Common myeloid progenitor, CD34-positive (primary cell): ENCODE data around the gene TMEM115.

Experiments used
- CTCF ChIA-PET: fragments of 350-600 bp; sonication (Branson Sonifier 250); formaldehyde crosslinking; loops from one replicate; lab custom pipeline; 2021; ENCODE audit warnings: antibody characterized with exemption; lab: Charles Lee
- POLR2A ChIA-PET: fragments of 350-600 bp; sonication (Branson Sonifier 250); formaldehyde crosslinking; loops from one replicate; lab custom pipeline; 2021; ENCODE audit warnings: antibody characterized with exemption; lab: Charles Lee
- DNase-seq, 3 donors: peaks; one replicate each; pipeline versions ENCODE4 v3.0.0 to v3.0.0-alpha.2; 2013
- H3K27ac ChIP-seq, 2 experiments: 1 replicate in 1 of 2; 2 replicates in 1 of 2; pipeline ENCODE4 v1.7.0; 2013; ENCODE audit warnings: inconsistent platforms in 2 of 2, low read length in 2 of 2, mild to moderate bottlenecking in 2 of 2, low read depth in 1 of 2, moderate library complexity in 1 of 2; ENCODE audit not compliant: severe bottlenecking in 2 of 2, insufficient read depth in 1 of 2, poor library complexity in 1 of 2
- H3K27me3 ChIP-seq, 5 experiments: replicated peaks in 2 of 5; 1 replicate in 3 of 5; 2 replicates in 2 of 5; pipeline versions ENCODE4 v1.6.1 to v1.7.0; 2013; ENCODE audit warnings: low read length in 4 of 5, mild to moderate bottlenecking in 2 of 5, moderate library complexity in 2 of 5, inconsistent platforms in 1 of 5; ENCODE audit not compliant: insufficient read depth in 5 of 5, control insufficient read depth in 4 of 5
- H3K36me3 ChIP-seq, 4 experiments: 1 replicate in 2 of 4; 2 replicates in 2 of 4; pipeline versions ENCODE4 v1.6.1 to v1.7.0; 2013; ENCODE audit warnings: low read length in 3 of 4, control low read depth in 1 of 4, mild to moderate bottlenecking in 1 of 4; ENCODE audit not compliant: control insufficient read depth in 4 of 4, insufficient read depth in 4 of 4
- H3K4me1 ChIP-seq, 4 experiments: 1 replicate in 3 of 4; 2 replicates in 1 of 4; pipeline versions ENCODE4 v1.6.1 to v1.7.1; 2013; ENCODE audit warnings: low read length in 3 of 4, mild to moderate bottlenecking in 3 of 4, control low read depth in 1 of 4, inconsistent platforms in 1 of 4, moderate library complexity in 1 of 4; ENCODE audit not compliant: control insufficient read depth in 4 of 4, insufficient read depth in 4 of 4; ENCODE audit errors: control extremely low read depth in 1 of 4
- H3K4me3 ChIP-seq, 7 experiments: 1 replicate in 4 of 7; 2 replicates in 3 of 7; pipeline versions ENCODE4 v1.5.1 to v1.7.0; 2013; ENCODE audit warnings: mild to moderate bottlenecking in 7 of 7, low read length in 6 of 7, moderate library complexity in 6 of 7, inconsistent platforms in 2 of 7, low read depth in 2 of 7, control low read depth in 1 of 7; ENCODE audit not compliant: insufficient read depth in 4 of 7, control insufficient read depth in 1 of 7; ENCODE audit errors: extremely low read depth in 1 of 7
- H3K9me3 ChIP-seq, 5 experiments: 1 replicate in 4 of 5; 2 replicates in 1 of 5; pipeline versions ENCODE4 v1.6.1 to v1.7.1; 2013; ENCODE audit warnings: low read length in 4 of 5, mild to moderate bottlenecking in 2 of 5, inconsistent platforms in 1 of 5, low read depth in 1 of 5, moderate library complexity in 1 of 5; ENCODE audit not compliant: control insufficient read depth in 4 of 5, insufficient read depth in 2 of 5; ENCODE audit errors: control extremely low read depth in 1 of 5
- WGBS: methylation state at CpG from one replicate; pipeline ENCODE4 v1.1.5; 2013; ENCODE audit not compliant: insufficient coverage; 5-methylcytosine and 5-hydroxymethylcytosine counted together

Gene TMEM115

GRCh38 chr3:50359760-50360110, 414 bp upstream of the TMEM115 start:
- DNase-seq, result no peak
- H3K9me3 ChIP-seq, result no peaks in the 10 kb centered on the region
- H3K27ac ChIP-seq, result no peak overlapping the region
- 22% methylated on average over 7 of the region's 8 CpGs for WGBS
- POLR2A ChIA-PET, result interaction anchor here (1.3 kb wide), 1 partner anchor 23 kb away, joined by 4 read pairs; no protein-coding TSS in a partner anchor
- H3K36me3 ChIP-seq, result peaks cover 0 to 37% (median 22%) of the 10 kb centered on the region in 4 experiments
- H3K4me3 ChIP-seq, result peak overlapping the region in 6 of 7 experiments; percentile 73 to 95 (median 84)
- CTCF ChIA-PET, result interaction anchor here (1.3 kb wide), 1 partner anchor 11 kb away, joined by 4 read pairs; no protein-coding TSS in a partner anchor
- H3K27me3 ChIP-seq, result peaks cover 0 to 4% (median 0%) of the 10 kb centered on the region in 5 experiments
- peaks cover 11 to 44% (median 42%) of the 10 kb centered on the region in 4 experiments for H3K4me1 ChIP-seq

GRCh38 chr3:50358355-50358910, 888 bp downstream of the TMEM115 start:
- 85% methylated on average over 16 of the region's 24 CpGs for WGBS

GRCh38 chr3:50357481-50357880, 1.8 kb downstream of the TMEM115 start:
- ChIA-PET CTCF (interaction anchor here (0.6 to 4.3 kb wide), 10 partner anchors 8 to 161 kb away, joined by 3 to 29 read pairs (median 4); partner anchors contain the start of gene ZMYND10), POLR2A (interaction anchor here (1.5 kb wide), 1 partner anchor 10 kb away, joined by 4 read pairs; no protein-coding TSS in a partner anchor)
- Histone ChIP-seq H3K27me3 (no peaks in the 10 kb centered on the region), H3K36me3 (peaks cover 0 to 56% (median 38%) of the 10 kb centered on the region in 4 experiments), H3K4me1 (peaks cover 11 to 45% (median 38%) of the 10 kb centered on the region in 4 experiments), H3K4me3 (peak overlapping the region in 6 of 7 experiments; percentile 8 to 95 (median 84)), H3K9me3 (no peaks in the 10 kb centered on the region), H3K27ac (peak overlapping the region; percentile 29 to 95)
- no peak for DNase-seq
- 86% methylated on average over 1 of the region's 1 CpG for WGBS

More at GRCh38 chr3:50358355-50358910, 888 bp downstream of the TMEM115 start:
- peak overlapping the region; percentile 89 to 95 for H3K27ac ChIP-seq
- H3K4me1 ChIP-seq, result peaks cover 11 to 37% (median 36%) of the 10 kb centered on the region in 4 experiments
- H3K9me3 ChIP-seq, result no peaks in the 10 kb centered on the region
- peaks cover 0 to 50% (median 34%) of the 10 kb centered on the region in 4 experiments for H3K36me3 ChIP-seq
- H3K4me3 ChIP-seq, result peak overlapping the region; percentile 52 to 95 (median 83)
- DNase-seq, result no peak
- CTCF ChIA-PET, result interaction anchor here (0.7 to 4.3 kb wide), 2 partner anchors 11 to 19 kb away, joined by 3 to 29 read pairs; no protein-coding TSS in a partner anchor
- no peaks in the 10 kb centered on the region for H3K27me3 ChIP-seq
- POLR2A ChIA-PET, result no interaction called here

- Histone ChIP-seq H3K36me3 (peaks cover 0 to 60% (median 38%) of the 10 kb centered on the region in 4 experiments), H3K9me3 (no peaks in the 10 kb centered on the region), H3K27me3 (no peaks in the 10 kb centered on the region), H3K4me3 (peak overlapping the region in 2 of 7 experiments; percentile 84 to 95), H3K4me1 (peaks cover 11 to 49% (median 40%) of the 10 kb centered on the region in 4 experiments), H3K27ac (peak overlapping the region in 1 of 2 experiments; percentile 95)
- 61% methylated on average over 5 of the region's 5 CpGs for WGBS
- ChIA-PET CTCF (interaction anchor here (0.8 to 4.3 kb wide), 9 partner anchors 9 to 162 kb away, joined by 3 to 29 read pairs (median 4); partner anchors contain the start of genes TUSC2 and ZMYND10), POLR2A (interaction anchor here (1.5 kb wide), 1 partner anchor 9 kb away, joined by 4 read pairs; no protein-coding TSS in a partner anchor)
- DNase-seq, result no peak
Observed at GRCh38 chr3:50356553-50356952, 2.8 kb downstream of the TMEM115 start.

- Histone ChIP-seq H3K4me3 (peak overlapping the region in 1 of 7 experiments; percentile 95), H3K4me1 (peaks cover 11 to 54% (median 46%) of the 10 kb centered on the region in 4 experiments), H3K27ac (peak overlapping the region in 1 of 2 experiments; percentile 8), H3K36me3 (peaks cover 0 to 61% (median 38%) of the 10 kb centered on the region in 4 experiments), H3K9me3 (no peaks in the 10 kb centered on the region), H3K27me3 (no peaks in the 10 kb centered on the region)
- WGBS, result 82% methylated on average over 5 of the region's 5 CpGs
- DNase-seq, result no peak
- POLR2A ChIA-PET, result interaction anchor here (1.5 kb wide), 1 partner anchor 8 kb away, joined by 4 read pairs; no protein-coding TSS in a partner anchor
- CTCF ChIA-PET, result interaction anchor here (0.8 to 4.3 kb wide), 10 partner anchors 9 to 163 kb away, joined by 3 to 29 read pairs (median 6); partner anchors contain the start of genes TUSC2 and ZMYND10
Observed at GRCh38 chr3:50355829-50356552, 3.3 kb downstream of the TMEM115 start.

GRCh38 chr3:50354850-50355249, 4.5 kb downstream of the TMEM115 start:
- Histone ChIP-seq H3K9me3 (no peaks in the 10 kb centered on the region), H3K4me3 (no peak overlapping the region), H3K27me3 (no peaks in the 10 kb centered on the region), H3K4me1 (peaks cover 13 to 64% (median 57%) of the 10 kb centered on the region in 4 experiments), H3K36me3 (peaks cover 0 to 61% (median 38%) of the 10 kb centered on the region in 4 experiments), H3K27ac (no peak overlapping the region)
- POLR2A ChIA-PET, result no interaction called here
- CTCF ChIA-PET, result interaction anchor here (1.6 to 4.3 kb wide), 4 partner anchors 7 to 31 kb away, joined by 7 to 29 read pairs (median 14); partner anchors contain the start of gene ZMYND10
- DNase-seq, result no peak
- WGBS, result 98% methylated on average over 6 of the region's 7 CpGs
